Gastrocnemius medialis (tissue), 4 donors: ENCODE results near the gene C11orf24. TPM values are rescaled to one million over a fixed set of nuclear protein-coding genes. Genes with fewer than 3 reads are reported as not detected.
"Not testable (repeated sequence)": the region's sequence is repeated elsewhere in the genome, so short reads cannot be mapped to it uniquely, and the experiment has no call there.

Experiments
- ATAC-seq, 2 donors: fragments of 150-250 bp; one replicate each; pipeline ENCODE4 v1.9.1; 2016
- DNase-seq, 2 donors: peaks; one replicate each; pipeline ENCODE4 v3.0.0-alpha.2; 2019
- H3K27ac ChIP-seq, 4 donors: fragments of 200-600 bp; sonication (generic); 1 replicate in 1 of 4; 2 replicates in 3 of 4; pipeline ENCODE4 v1.5.1; 2016 to 2018; ENCODE audit warnings: mild to moderate bottlenecking in 2 of 4, moderate library complexity in 1 of 4
- H3K27me3 ChIP-seq, 3 donors: fragments of 200-600 bp; sonication (generic) in 2 of 3; 1 replicate in 1 of 3; 2 replicates in 2 of 3; pipeline versions ENCODE4 v1.5.1 to v1.6.0; 2016 to 2019; ENCODE audit warnings: mild to moderate bottlenecking in 1 of 3, moderate library complexity in 1 of 3
- H3K36me3 ChIP-seq, 2 donors: fragments of 200-600 bp; sonication (generic) in 1 of 2; one replicate each; pipeline ENCODE4 v1.5.1; 2017 to 2018
- H3K4me1 ChIP-seq, 2 donors: fragments of 200-600 bp; sonication (generic) in 1 of 2; one replicate each; pipeline ENCODE4 v1.5.1; 2016 to 2017; ENCODE audit warnings: mild to moderate bottlenecking in 2 of 2
- H3K4me3 ChIP-seq, 4 donors: fragments of 200-600 bp; sonication (generic) in 3 of 4; 1 replicate in 1 of 4; 2 replicates in 3 of 4; pipeline ENCODE4 v1.5.1; 2016 to 2019; ENCODE audit warnings: mild to moderate bottlenecking in 2 of 4
- H3K9me3 ChIP-seq, 3 donors: fragments of 200-600 bp; sonication (generic) in 2 of 3; 1 replicate in 1 of 3; 2 replicates in 2 of 3; pipeline ENCODE4 v1.5.1; 2016 to 2019
- CTCF ChIP-seq, 5 experiments: fragments of 450-650 bp in 3 of 5; fragments of 200-600 bp in 2 of 5; sonication (generic) in 2 of 5; IDR thresholded peaks in 4 of 5; conservative IDR thresholded peaks in 1 of 5; 1 replicate in 4 of 5; 2 replicates in 1 of 5; pipeline ENCODE4 v1.5.1; 2016 to 2019; ENCODE audit warnings: antibody characterized with exemption in 5 of 5, mild to moderate bottlenecking in 3 of 5, moderate library complexity in 3 of 5
- POLR2A ChIP-seq, 2 donors: fragments of 450-650 bp; IDR thresholded peaks; one replicate each; pipeline ENCODE4 v1.6.1; 2017; ENCODE audit warnings: antibody characterized with exemption in 2 of 2, mild to moderate bottlenecking in 2 of 2, moderate library complexity in 2 of 2
- in situ Hi-C, 4 donors: fragments of 200-750 bp; cut with MboI; loops; one replicate each; pipeline versions ENCODE4 v1.15.0 to v1.8.0; 2017; ENCODE audit warnings: low sequenced_read_pairs in 4 of 4
- intact Hi-C: fragments of 100-400 bp; cut with DNase I; formaldehyde crosslinking; loops from one replicate; pipeline ENCODE4 v1.15.1; 2023; ENCODE audit warnings: low total_unique reads
- total RNA-seq, 4 donors: library from RNA; depleted of rRNA; stranded (reverse); fragments of >200 nt; gene quantifications; one replicate each; pipeline versions ENCODE4 v1.1.0 to v1.2.3, GENCODE V29; 2016

C11orf24 gene
- total RNA-seq, 4 donors from 2014 or later = 8.1 to 19.3 (median 10.6) TPM

- Histone ChIP-seq H3K9me3 (no peaks in the 10 kb centered on the region), H3K27ac (peak overlapping the region in 1 of 4 donors; percentile 21), H3K4me3 (no peak overlapping the region), H3K27me3 (no peaks in the 10 kb centered on the region), H3K36me3 (peaks cover 0 to 12% of the 10 kb centered on the region in 2 donors), H3K4me1 (peaks cover 4 to 9% of the 10 kb centered on the region in 2 donors)
- TF ChIP-seq CTCF (IDR thresholded peaks at IDR 0.05 in 4 of 5, conservative IDR thresholded peaks at IDR 0.05 in 1 of 5) (no peak), POLR2A (IDR thresholded peaks at IDR 0.05) (no peak)
- DNase-seq = no peak
- in situ Hi-C loops = loop anchor here (5.0 kb wide), 4 partner anchors 41 to 196 kb away; no protein-coding TSS in a partner anchor
- intact Hi-C loops = loop anchor here (5.0 kb wide), 1 partner anchor 126 kb away; no protein-coding TSS in a partner anchor
- ATAC-seq = no peak
These were observed 15.4 kb downstream of the C11orf24 start for GRCh38 chr11:68256331-68256741.

GRCh38 chr11:68255526-68255925 is 16.2 kb downstream of the C11orf24 start:
- TF ChIP-seq CTCF (IDR thresholded peaks at IDR 0.05 in 4 of 5, conservative IDR thresholded peaks at IDR 0.05 in 1 of 5) (no peak), POLR2A (IDR thresholded peaks at IDR 0.05) (no peak)
- peak in 1 of 2 donors; percentile 19 for DNase-seq
- peaks cover 4 to 9% of the 10 kb centered on the region in 2 donors for H3K4me1 ChIP-seq
- H3K27me3 ChIP-seq = no peaks in the 10 kb centered on the region
- intact Hi-C loops (loop anchor here (5.0 kb wide), 1 partner anchor 127 kb away; no protein-coding TSS in a partner anchor), in situ Hi-C loops (loop anchor here (5.0 kb wide), 4 partner anchors 42 to 197 kb away; no protein-coding TSS in a partner anchor)
- ATAC-seq = no peak
- H3K4me3 ChIP-seq = no peak overlapping the region
- H3K27ac ChIP-seq = no peak overlapping the region
- no peaks in the 10 kb centered on the region for H3K9me3 ChIP-seq
- H3K36me3 ChIP-seq = peaks cover 0 to 4% of the 10 kb centered on the region in 2 donors

GRCh38 chr11:68254421-68254820 is 17.4 kb downstream of the C11orf24 start:
- Histone ChIP-seq H3K4me1 (peaks cover 4 to 9% of the 10 kb centered on the region in 2 donors), H3K9me3 (no peaks in the 10 kb centered on the region), H3K27me3 (no peaks in the 10 kb centered on the region), H3K36me3 (no peaks in the 10 kb centered on the region), H3K4me3 (no peak overlapping the region), H3K27ac (no peak overlapping the region)
- no peak for TF ChIP-seq CTCF (IDR thresholded peaks at IDR 0.05 in 4 of 5, conservative IDR thresholded peaks at IDR 0.05 in 1 of 5)
- TF ChIP-seq POLR2A (IDR thresholded peaks at IDR 0.05) = no peak
- ATAC-seq (no peak), DNase-seq (no peak)
- in situ Hi-C loops (no loop called here), intact Hi-C loops (no loop called here)

- no peak for TF ChIP-seq POLR2A (IDR thresholded peaks at IDR 0.05)
- no peak for TF ChIP-seq CTCF (IDR thresholded peaks at IDR 0.05 in 4 of 5, conservative IDR thresholded peaks at IDR 0.05 in 1 of 5)
- H3K27me3 ChIP-seq = no peaks in the 10 kb centered on the region
- intact Hi-C loops = no loop called here
These were observed 20.0 kb downstream of the C11orf24 start for GRCh38 chr11:68251765-68252164.

GRCh38 chr11:68244912-68245311 is 26.9 kb downstream of the C11orf24 start:
- H3K4me1 ChIP-seq, H3K4me3 ChIP-seq, ATAC-seq, H3K27ac ChIP-seq, intact Hi-C loops, H3K36me3 ChIP-seq, H3K27me3 ChIP-seq, DNase-seq, H3K9me3 ChIP-seq, in situ Hi-C loops: not testable (repeated sequence)

More at GRCh38 chr11:68251765-68252164, 20.0 kb downstream of the C11orf24 start:
- no peaks in the 10 kb centered on the region for H3K9me3 ChIP-seq
- in situ Hi-C loops = no loop called here
- H3K36me3 ChIP-seq = no peaks in the 10 kb centered on the region
- DNase-seq (no peak), ATAC-seq (no peak)
- H3K4me1 ChIP-seq = no peaks in the 10 kb centered on the region
- H3K4me3 ChIP-seq = no peak overlapping the region
- H3K27ac ChIP-seq = no peak overlapping the region

- H3K4me3 ChIP-seq, H3K27ac ChIP-seq, H3K36me3 ChIP-seq, in situ Hi-C loops, DNase-seq, H3K4me1 ChIP-seq, intact Hi-C loops, H3K27me3 ChIP-seq, ATAC-seq, H3K9me3 ChIP-seq: not testable (repeated sequence)
These were observed 27.9 kb downstream of the C11orf24 start for GRCh38 chr11:68243847-68244246.
